Esophagus squamous epithelium (tissue), 4 donors: ENCODE measurements around the gene NFX1.
"Not testable (repeated sequence)": the region's sequence is repeated elsewhere in the genome, so short reads cannot be mapped to it uniquely, and the experiment has no call there.

Source experiments
- CTCF ChIP-seq, 6 experiments: fragments of 450-650 bp in 4 of 6; fragments of 200-600 bp in 2 of 6; sonication (generic) in 2 of 6; IDR thresholded peaks; one replicate each; pipeline ENCODE4 v1.5.1; 2016 to 2019; ENCODE audit warnings: antibody characterized with exemption in 6 of 6, mild to moderate bottlenecking in 4 of 6, moderate library complexity in 4 of 6
- POLR2A ChIP-seq, 4 donors: fragments of 450-650 bp; IDR thresholded peaks; one replicate each; pipeline ENCODE4 v1.6.1; 2017; ENCODE audit warnings: antibody characterized with exemption in 4 of 4, mild to moderate bottlenecking in 4 of 4, moderate library complexity in 3 of 4

- TF ChIP-seq CTCF, POLR2A (IDR thresholded peaks at IDR 0.05): not testable (repeated sequence)
Measured at GRCh38 chr9:33401809-33402208, 111.5 kb downstream of the NFX1 start.
